Sigmoid colon (tissue), 4 donors: ENCODE measurements around the gene HDAC4.
A peak's percentile ranks its signal among the peaks of the same experiment; 100 is the strongest.

ENCODE experiments used
- CTCF ChIP-seq, 4 experiments: fragments of 450-650 bp in 3 of 4; fragments of 200-600 bp in 1 of 4; IDR thresholded peaks; one replicate each; pipeline ENCODE4 v1.5.1; 2016 to 2019; ENCODE audit warnings: antibody characterized with exemption in 4 of 4, mild to moderate bottlenecking in 3 of 4, moderate library complexity in 2 of 4
- EP300 ChIP-seq, 4 donors: sonication (generic); formaldehyde crosslinking; IDR thresholded peaks; one replicate each; pipeline ENCODE4 v1.6.1; 2017; ENCODE audit warnings: antibody characterized with exemption in 4 of 4
- POLR2A ChIP-seq, 2 donors: fragments of 450-650 bp; IDR thresholded peaks; one replicate each; pipeline ENCODE4 v1.6.1; 2016; ENCODE audit warnings: antibody characterized with exemption in 2 of 2, mild to moderate bottlenecking in 2 of 2, moderate library complexity in 2 of 2
- POLR2AphosphoS5 ChIP-seq, 4 donors: sonication (generic); formaldehyde crosslinking; IDR thresholded peaks; one replicate each; pipeline ENCODE4 v1.6.1; 2017; ENCODE audit warnings: antibody characterized with exemption in 4 of 4

- TF ChIP-seq CTCF (IDR thresholded peaks at IDR 0.05) (no peak), POLR2AphosphoS5 (IDR thresholded peaks at IDR 0.05) (peak in 2 of 4 donors; percentile 27 to 58), POLR2A (IDR thresholded peaks at IDR 0.05) (no peak), EP300 (IDR thresholded peaks at IDR 0.05) (peak in 1 of 4 donors; percentile 82)
These were observed 96.1 kb downstream of the HDAC4 start for GRCh38 chr2:239304533-239305221.
